ENCODE measurements around the gene ZBTB6. TPM values are rescaled to one million over a fixed set of nuclear protein-coding genes. Genes with fewer than 3 reads are reported as not detected.

Gene ZBTB6, protein sequence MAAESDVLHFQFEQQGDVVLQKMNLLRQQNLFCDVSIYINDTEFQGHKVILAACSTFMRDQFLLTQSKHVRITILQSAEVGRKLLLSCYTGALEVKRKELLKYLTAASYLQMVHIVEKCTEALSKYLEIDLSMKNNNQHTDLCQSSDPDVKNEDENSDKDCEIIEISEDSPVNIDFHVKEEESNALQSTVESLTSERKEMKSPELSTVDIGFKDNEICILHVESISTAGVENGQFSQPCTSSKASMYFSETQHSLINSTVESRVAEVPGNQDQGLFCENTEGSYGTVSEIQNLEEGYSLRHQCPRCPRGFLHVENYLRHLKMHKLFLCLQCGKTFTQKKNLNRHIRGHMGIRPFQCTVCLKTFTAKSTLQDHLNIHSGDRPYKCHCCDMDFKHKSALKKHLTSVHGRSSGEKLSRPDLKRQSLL
- 1 to 10 TPM; 5.4 to 7.3 TPM for total RNA-seq
- long read RNA-seq, full-length matches to known transcripts, result 3 of 5 reads
- long read RNA-seq, partial matches to known transcripts, result 0 of 5 reads
- long read RNA-seq, other reads (novel, unspliced or antisense), result 2 of 5 reads

DNA sequence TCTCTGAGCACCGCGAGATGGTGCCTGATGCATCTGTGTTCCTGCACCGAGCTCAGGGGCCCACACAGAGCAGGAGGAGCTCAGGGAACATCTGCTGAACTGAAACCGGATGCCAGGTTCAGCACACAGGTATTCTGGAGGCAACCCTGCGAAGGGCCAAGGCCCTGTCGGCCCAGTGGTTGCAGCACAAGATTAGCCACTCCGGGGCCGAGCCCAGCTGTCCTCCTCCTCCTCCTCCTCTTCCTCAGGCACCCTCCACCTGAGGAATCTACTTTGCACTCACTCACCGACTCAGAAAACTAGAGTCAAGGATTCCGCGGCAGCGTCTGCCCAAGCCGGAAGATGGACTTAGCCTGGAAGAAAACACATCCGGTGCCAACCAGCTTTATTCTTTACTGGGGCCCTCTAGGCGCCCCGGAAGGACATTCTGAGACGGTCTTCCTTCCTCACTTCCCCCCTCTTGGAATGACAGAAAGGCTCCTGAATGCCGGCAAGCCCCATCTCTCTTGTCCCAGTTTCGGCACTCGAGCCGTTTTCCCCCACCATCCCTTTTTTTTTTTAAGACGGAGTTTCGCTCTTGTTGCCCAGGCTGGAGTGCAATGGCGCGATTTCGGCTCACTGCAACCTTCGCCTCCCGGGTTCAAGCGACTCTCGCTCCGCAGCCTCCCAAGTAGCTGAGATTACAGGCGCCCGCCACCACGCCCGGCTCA is at the start of gene ZBTB6:
Gene ZBTB6 (minus strand): TSS at position 360 of the 710 bp plus-strand sequence. CDS start 1,251 bp downstream, outside the sequence.
- DNase-seq (peak; percentile 81), ATAC-seq (peak; percentile 99)
- intact Hi-C loops (cut with DNase I), result no loop called here

DNA sequence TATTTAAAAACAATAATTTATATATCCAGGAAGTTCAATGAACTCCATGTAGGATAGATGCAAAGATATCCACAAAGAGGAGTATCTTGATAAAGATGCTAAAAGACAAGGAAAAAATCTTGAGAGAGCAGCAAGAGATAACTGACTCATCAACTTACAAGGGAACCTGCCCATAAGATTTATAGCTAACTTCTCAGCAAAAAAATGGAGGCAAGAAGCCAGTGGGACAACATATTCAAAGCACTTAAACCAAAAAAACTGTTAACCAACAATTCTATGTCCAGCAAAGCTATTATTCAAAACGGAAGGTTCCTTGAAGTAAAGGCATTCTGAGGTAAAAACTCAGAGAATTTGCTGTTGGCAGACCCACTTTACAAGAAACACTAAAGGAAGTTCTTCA is 48.0 kb upstream of the ZBTB6 start:
- ATAC-seq, result no peak

DNA sequence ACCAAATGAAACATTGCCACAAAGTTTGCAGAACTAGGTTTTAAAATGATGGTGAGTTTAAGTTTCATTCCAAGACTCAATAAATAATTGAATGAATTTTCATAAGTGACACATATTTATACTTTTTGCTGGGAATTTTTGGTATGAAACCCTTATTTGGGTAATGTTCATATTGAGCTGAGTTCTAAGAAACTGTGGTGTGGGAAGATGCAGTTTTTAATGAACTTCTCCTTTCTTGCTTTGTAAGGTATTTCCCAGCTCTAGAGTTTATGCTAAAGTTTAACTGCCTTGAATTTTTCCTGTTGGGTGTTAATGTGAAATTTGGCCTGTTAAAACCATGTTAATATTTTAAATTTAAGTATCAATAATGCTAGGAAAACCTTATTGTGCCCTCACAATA is 42.8 kb upstream of the ZBTB6 start:
- DNase-seq (no peak), ATAC-seq (no peak)
- intact Hi-C loops (cut with DNase I), result no loop called here

More for the DNA sequence above, 48.0 kb upstream of the ZBTB6 start:
- DNase-seq, result no peak
- intact Hi-C loops (cut with DNase I), result no loop called here

DNA sequence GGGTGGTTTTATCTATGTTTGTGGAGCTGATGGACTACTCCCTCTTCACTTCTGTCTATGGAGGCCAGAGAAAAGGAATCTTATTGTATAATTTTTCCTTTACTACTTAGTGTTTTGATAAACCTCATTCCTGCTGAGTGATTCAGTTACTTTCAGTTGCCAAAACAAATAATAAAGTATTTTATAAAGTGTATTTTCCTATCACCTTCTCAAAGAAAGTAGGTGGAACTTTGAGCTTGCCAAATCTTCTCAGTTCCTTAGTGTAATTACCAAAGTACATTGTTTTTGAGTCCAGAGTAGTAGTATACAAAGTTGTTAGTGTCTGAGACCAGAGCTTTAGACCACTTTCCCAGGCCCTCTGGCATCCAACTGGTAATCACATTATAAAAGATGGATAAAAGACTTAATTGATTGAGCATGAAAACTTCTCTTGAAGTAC is 41.1 kb upstream of the ZBTB6 start:
- peak in 1 of 2 donors; percentile 84 for ATAC-seq
- intact Hi-C loops (cut with DNase I), result no loop called here
- no peak for DNase-seq

DNA sequence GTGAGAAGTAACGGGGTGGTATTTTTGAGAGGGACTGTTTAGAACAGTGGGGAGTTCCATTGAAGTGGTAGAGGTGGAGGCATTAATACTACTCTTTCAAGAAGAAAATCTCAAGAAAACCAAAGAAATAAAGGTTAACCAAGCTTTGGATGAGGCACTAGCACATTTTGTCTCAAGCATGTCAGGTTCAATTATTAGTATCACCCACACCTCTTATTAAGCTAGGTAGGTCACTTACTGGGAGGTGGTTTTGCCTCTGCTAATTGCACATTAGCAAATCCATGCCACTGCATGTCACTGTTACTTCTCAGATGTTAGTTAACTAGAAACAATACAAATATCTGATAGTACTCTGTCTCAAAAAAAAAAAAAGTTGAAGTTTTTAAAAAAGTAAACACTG is 37.9 kb upstream of the ZBTB6 start:
- ATAC-seq (no peak), DNase-seq (no peak)
- intact Hi-C loops (cut with DNase I), result no loop called here

DNA sequence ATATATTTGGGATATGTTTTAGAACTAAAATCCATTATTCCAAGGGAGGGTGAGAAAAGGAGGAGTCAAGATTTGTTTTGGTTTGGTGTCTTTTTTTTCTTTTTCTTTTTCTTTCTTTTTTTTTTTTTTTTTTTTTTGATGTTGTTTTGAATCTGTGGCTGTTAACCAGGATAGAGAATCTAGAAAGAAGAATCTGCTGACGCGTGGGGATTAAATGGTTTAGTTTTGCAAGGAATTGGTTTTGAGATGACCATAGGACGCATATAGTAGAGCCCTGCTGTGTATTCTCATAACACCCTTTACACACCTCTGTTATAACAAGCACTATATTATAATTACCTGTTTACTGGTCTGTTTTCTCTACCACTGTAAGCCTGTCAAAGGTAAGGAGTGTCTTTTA is 37.1 kb upstream of the ZBTB6 start:
- ATAC-seq, result no peak

DNA sequence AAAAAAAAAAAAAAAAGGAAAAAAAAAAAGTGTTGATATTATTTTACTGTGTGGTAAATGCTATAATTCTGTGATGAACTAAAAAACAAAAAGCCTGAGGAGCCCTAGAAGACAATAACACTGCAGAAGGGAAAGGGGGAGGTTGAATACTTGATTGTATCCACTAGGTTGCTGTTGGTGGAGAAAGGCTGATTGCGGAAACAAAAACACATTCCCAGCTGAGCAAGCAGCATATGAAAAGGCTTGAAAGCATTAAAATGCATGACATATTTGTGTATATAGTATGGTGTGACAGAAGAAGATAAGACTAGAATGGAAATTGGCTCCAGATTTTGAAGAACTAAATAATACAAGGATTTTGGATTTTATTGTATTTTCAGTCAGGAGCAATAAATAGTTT is 36.6 kb upstream of the ZBTB6 start:
- intact Hi-C loops (cut with DNase I), result no loop called here
- no peak for ATAC-seq
- no peak for DNase-seq

More for the DNA sequence above, 37.1 kb upstream of the ZBTB6 start:
- no peak for DNase-seq
- intact Hi-C loops (cut with DNase I), result no loop called here

DNA sequence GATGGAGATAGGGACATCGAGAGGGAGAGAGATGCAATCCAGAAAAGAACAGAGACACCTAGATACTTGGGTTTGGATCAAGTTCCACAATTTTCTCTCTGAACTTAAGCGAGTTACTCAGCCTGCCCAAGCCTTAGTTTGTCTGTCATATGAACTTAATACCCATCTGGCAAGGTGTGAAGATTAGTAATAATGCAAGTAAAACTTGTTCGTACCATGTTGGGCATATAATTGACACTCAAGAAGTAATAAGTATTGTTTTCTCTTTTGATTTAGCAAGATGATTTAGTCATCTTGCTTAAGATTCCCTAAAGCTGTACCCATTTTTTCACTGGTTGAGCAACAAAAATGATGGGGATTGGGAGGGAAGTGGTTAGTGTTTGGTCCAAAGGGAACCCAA is 35.2 kb upstream of the ZBTB6 start:
- DNase-seq (no peak), ATAC-seq (no peak)
- intact Hi-C loops (cut with DNase I), result no loop called here

DNA sequence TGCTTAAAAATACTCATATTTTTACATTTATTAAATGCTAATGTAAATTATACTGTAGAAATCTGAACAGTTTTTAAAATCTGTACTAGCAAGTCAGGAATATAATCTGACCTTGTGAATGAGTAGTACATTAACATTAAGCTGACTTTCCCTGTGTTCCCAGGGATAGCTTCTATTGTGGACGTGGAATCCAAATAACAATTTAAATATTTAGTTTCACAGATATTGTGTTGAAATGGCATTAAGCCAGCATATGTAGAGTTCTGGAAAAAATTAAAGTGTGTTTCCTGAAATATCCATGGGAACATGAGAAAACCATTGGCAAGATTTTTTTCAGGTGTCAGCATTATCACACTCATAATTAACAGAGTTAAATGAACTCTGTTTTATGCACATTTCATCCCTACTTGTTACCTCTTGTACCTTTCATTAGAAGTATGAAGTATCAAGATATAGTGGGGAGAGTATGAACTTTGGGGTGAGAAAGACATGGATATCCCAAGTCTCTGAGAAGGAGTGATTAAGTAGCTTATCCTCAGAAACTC is 33.4 kb upstream of the ZBTB6 start:
- no peak for DNase-seq
- intact Hi-C loops (cut with DNase I), result no loop called here
- no peak for ATAC-seq

DNA sequence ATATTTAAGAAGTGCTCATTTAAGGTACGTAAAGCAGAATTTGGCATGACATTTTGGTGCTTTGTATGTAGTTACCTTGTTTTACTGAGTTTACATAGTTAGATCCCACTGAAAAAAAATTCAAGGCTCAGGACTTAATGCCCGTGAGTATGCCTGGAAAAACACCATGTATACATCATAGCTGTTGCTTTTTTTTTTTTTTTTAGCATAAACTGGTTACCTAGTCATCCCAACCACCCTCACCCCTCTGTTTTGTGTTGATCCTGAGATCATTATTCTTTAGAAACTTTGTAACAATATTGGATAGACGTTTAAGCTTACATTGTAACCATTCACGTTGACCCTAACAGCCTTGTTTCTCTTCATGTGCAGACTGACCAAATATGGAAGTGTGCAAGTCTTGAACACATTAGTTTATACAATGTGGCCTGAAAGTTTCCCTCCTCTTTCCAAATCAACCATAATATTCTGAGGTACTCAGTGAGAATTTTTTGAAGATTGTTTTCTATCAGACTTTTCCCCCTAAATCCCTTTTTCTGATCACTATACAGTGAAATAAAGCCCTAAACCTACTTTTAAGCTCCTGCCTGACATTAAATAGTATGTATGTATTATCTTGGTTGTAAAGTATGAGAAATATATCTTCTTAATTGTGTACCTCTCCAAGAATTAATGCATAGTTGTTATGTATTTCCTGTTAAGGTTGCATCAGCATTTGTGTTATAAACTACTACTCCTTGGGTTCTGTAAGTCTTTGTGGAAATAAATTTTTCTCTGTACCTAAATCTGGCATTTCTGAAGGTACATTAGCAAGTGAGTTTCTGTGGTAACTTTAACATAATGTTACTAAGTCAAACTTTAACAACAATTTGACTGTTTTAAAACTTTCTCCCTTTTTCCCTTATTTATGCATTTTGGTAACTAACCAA is 32.1 kb upstream of the ZBTB6 start:
- ATAC-seq (no peak), DNase-seq (no peak)
- intact Hi-C loops (cut with DNase I), result no loop called here

DNA sequence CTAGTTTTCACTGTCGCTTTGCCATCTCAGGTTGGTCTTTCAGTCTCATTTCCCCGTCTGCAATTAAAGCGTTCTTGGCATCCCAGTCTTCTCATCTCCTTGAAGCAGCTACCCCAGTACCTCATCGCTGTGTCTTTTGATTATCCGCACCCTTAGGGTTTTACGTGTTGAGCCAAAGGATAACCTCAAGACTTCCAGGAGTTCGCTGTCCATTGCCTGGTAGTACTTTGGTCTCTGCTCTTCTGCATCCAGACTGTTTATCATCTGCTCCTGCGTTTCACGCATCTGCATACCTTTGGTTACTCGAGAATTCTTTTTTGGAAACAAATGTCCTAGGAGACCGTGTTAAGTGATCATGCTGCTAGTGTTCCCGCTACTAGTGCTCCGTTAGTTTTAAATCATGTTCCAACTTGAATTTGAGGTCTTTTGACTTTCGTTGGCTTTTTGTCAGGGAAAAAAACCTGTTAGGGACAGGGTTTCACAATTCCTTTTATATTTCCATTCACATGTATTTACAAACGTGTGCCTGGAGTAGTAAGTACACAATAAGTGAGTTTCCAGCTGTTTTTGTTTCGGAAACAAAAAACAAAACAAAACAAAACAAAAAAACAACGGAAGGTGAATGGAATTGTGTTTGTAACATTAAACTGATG is 28.6 kb upstream of the ZBTB6 start:
- intact Hi-C loops (cut with DNase I), result no loop called here
- ATAC-seq (peak in 1 of 2 donors; percentile 34), DNase-seq (no peak)

DNA sequence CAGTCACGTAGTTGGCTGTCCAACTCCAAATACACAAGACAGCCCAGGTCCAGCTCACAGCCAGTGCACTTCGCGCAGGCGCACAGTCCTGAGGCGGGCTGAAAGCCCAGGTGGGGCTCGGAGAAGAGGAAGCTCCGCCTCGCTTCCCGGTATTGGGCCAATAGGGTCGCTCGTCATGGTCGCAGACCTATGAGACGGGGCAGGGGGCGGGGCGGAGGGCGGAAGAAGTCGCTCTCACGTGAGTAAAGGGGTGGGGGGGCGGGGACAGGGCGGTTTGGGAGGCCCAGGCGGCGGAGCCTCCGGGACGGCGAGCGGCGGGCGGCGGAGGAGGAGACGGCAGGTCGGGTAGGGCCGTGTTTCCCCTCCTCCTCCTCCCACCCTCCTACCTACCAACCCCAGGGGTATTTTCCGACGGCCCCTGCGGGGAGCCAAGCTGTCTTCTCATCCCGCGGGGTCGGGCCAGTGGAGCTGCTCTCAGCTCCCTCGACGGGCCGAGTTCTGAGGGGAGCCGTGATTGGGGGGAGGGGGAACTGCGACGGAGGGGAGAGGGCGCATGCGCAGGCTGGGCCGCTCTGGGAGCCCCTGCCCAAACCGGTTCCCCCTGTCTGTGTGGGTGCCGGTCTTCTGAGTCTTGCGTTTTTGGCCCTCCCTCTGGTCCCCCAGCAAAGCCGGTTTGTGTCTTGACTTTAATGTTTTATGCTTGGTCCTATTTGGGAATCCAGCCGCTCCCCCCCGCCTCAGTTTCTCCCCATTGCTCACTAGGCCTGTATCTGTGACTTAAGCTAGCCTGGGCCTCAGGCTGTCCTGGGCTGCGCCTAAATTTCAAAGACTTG is 27.8 kb upstream of the ZBTB6 start, which contains the start of gene RABGAP1:
Gene RABGAP1 (plus strand): TSS at position 272 of the 833 bp plus-strand sequence. CDS start 16,040 bp downstream, outside the sequence.
- ATAC-seq (peak; percentile 99 to 100), DNase-seq (peak; percentile 100)
- intact Hi-C loops (cut with DNase I), result no loop called here

DNA sequence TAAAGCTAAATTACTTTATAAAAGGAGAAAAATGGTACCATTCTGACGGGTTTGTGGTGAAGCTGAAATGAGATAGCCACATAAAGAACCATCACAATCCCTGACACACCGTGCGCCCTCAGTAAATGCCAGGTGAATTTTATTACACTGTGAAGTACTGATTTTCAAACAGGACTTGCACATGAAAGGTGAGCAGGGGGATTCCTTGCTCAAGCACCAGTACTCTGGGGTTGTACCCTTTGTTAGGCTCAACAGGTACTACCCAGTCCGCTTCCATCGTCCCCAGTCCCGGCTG is 27.3 kb upstream of the ZBTB6 start:
- intact Hi-C loops (cut with DNase I), result no loop called here
- DNase-seq, result no peak
- ATAC-seq, result no peak

DNA sequence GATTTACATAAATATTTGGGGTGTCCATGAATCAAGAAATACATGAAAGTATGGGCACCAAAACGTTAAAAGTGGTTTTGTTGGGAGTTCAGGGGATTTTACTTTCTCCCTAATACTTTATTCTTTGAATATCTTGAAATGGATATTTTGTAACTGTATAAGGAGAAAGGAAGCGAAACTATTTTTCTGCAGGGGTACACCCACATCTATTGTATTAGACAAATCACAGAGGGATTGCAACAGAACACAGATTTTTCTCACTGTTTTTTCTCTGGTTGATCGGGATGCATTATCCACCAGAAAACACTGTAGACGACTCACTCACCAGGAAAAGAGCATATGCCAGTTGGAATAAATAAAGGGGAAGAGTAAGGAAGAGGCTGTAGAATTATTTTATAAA is 26.5 kb upstream of the ZBTB6 start:
- intact Hi-C loops (cut with DNase I), result no loop called here
- ATAC-seq, result no peak
- DNase-seq, result no peak

DNA sequence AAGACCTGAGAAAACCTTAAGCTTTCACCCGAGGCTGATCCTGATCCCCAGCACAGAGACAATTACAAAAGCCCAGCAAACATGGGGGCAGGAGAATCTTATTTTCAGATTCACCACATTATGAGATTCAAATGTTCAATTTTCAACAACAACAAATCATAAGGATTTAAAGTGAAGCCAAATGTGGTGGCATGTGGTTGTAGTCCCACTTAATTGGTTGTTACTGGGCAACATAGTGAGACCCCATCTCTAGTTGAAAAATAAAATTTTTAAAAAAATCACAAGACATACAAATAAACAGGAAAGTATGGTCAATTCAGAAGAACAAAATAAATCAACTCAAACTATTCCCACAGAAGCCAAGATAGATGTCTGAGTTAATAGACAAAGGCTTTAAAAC is 23.8 kb upstream of the ZBTB6 start:
- intact Hi-C loops (cut with DNase I), result no loop called here
- ATAC-seq (no peak), DNase-seq (no peak)

DNA sequence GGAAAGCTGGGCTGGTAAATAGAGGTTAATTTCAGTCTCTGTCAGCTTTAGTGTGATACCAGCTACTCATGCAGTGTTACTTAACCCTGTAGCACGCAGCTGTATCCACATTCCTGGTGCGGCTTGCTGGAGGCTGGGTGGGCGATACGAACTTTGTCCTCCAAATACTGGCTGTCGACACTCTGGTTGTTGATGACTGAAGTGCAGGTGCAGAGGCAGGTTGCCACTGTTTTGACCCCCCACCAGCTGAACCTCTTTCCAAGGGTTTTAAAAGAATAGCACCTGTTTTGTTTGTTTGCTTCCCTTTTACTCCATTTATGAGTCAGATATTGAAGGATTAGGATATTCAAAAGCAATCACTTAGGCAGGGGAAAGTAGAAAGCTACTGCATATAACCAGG is 23.3 kb upstream of the ZBTB6 start:
- DNase-seq (no peak), ATAC-seq (no peak)
- intact Hi-C loops (cut with DNase I), result no loop called here

DNA sequence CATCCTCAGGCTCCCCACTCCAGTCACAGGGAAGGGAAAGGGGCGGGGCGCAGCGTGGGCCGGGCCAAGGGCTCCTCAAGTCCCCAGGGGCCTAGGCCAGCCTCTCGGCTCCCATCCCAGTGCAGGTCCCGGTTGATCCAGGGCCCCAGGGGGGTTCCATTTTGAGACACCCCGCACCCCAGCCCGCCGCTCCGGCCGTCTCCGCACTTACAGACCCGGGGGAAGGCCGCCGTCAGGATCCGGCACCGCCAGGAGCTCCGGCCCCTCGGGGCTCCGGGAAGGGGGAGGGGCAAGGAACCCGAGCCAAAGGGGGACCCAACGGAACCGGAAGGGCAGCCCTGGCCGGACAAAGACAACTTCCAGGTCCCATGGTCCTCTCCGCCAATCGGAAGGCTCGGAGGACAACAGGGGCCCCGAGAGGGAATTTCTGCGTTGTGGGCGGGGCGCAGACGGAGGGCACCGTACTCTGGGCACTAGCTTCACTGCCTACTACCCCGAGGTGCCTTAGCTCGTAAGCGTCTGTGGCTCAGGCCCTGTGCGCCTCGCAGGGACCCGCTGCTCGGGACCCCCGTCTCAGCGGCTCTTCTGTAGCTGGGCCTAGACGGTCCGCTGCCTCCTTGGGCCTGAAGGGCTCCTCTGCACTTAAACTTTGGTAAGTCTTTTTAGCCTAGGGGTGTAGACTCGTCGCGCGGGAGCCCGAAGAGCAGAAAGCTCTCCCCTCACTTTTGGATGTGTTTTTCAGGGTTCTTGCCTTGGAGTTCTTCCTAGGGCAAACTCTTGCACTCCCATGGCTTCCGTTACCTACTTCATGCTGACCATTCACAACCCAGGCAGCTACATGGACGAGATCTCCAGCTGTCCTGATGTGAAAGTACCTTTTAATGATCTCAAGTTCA is 18.4 kb upstream of the ZBTB6 start, which contains the start of gene ZBTB26:
Gene ZBTB26 (minus strand): TSS at position 287 of the 896 bp plus-strand sequence. CDS start 11,578 bp downstream, outside the sequence.
- DNase-seq, result peak; percentile 96
- intact Hi-C loops (cut with DNase I), result no loop called here
- peak; percentile 99 to 100 for ATAC-seq

All from left cardiac atrium (tissue), 4 donors.